Neural progenitor cell (in vitro differentiated cells): Measurements from ENCODE around the gene DYNLT4.

ENCODE experiments used
- EZH2 ChIP-seq: fragments of 200-600 bp; sonication (generic); IDR thresholded peaks from 2 replicates; pipeline ENCODE4 v1.6.1; 2017; ENCODE audit warnings: antibody characterized with exemption, mild to moderate bottlenecking, moderate library complexity
- EZH2phosphoT487 ChIP-seq: fragments of 200-600 bp; sonication (generic); IDR thresholded peaks from 2 replicates; pipeline ENCODE4 v1.6.1; 2017; ENCODE audit warnings: antibody characterized with exemption
- TF ChIP-seq, protein P1 (sequence below): fragments of 200-600 bp; sonication (generic); IDR thresholded peaks from 2 replicates; pipeline ENCODE4 v1.5.1; 2017; ENCODE audit warnings: antibody characterized with exemption, mild to moderate bottlenecking

DNA sequence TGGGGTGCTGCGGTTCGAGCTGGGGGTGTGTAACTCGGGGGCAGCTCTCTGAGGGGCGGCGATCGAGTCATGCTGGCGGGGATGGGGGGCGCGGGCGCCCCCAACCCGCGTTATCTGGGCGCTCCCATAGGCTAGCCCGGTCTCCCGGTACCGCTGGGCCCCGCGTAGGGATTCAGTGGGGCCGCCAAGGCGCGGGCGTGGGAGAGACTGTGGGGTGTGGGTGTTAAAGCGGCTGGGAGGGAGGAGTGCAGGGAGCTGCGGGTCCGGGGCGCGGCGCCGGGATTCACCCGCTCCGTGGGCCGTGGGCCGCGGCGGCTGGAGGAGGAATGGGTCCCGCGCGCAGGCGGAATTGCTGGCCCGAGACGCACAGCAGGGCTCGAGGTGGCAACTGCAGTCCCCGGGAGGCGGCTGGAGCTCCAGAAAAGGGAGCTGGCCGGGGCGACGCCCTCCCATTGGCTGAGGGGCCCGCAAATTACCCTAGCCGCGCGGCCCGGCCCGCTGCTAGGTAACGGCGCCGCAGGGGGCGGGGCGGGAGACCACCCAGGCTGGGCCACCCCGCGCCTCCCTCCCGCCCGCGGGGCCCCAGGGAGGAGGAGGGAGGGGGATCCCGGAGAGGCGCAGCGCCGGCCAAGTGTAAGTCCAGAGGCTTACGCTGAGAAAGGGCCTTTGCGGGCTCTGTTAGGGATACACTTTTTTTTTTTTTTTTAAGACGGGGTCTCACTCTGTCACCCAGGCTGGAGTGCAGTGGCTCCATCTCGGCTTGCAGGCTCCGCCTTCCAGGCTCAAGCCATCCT, 35.9 kb upstream of the DYNLT4 start, which contains the start of gene PTCH2:
- TF ChIP-seq, protein P1, sequence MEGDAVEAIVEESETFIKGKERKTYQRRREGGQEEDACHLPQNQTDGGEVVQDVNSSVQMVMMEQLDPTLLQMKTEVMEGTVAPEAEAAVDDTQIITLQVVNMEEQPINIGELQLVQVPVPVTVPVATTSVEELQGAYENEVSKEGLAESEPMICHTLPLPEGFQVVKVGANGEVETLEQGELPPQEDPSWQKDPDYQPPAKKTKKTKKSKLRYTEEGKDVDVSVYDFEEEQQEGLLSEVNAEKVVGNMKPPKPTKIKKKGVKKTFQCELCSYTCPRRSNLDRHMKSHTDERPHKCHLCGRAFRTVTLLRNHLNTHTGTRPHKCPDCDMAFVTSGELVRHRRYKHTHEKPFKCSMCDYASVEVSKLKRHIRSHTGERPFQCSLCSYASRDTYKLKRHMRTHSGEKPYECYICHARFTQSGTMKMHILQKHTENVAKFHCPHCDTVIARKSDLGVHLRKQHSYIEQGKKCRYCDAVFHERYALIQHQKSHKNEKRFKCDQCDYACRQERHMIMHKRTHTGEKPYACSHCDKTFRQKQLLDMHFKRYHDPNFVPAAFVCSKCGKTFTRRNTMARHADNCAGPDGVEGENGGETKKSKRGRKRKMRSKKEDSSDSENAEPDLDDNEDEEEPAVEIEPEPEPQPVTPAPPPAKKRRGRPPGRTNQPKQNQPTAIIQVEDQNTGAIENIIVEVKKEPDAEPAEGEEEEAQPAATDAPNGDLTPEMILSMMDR = no peak
- TF ChIP-seq EZH2 = no peak
- TF ChIP-seq EZH2phosphoT487 = peak; percentile 26
